CD4-positive, alpha-beta T cell treated with Interleukin-4 for 1 hour (primary cell): ENCODE data around the gene MUTYH.

ENCODE experiments used
- DNase-seq, 2 donors: peaks; one replicate each; pipeline ENCODE4 v3.0.0-alpha.2; 2020 to 2022

Gene MUTYH

GRCh38 chr1:45348966-45349677 lies 8.9 kb upstream of the MUTYH start:
- DNase-seq, result no peak

- no peak for DNase-seq
Measured at GRCh38 chr1:45348609-45348965, 8.3 kb upstream of the MUTYH start.

GRCh38 chr1:45348020-45348419 lies 7.8 kb upstream of the MUTYH start:
- no peak for DNase-seq

- DNase-seq, result no peak
Measured at GRCh38 chr1:45346473-45346872, 6.2 kb upstream of the MUTYH start.

GRCh38 chr1:45345014-45345413 lies 4.8 kb upstream of the MUTYH start:
- no peak for DNase-seq

- DNase-seq, result no peak
Measured at GRCh38 chr1:45344499-45344898, 4.3 kb upstream of the MUTYH start.

- peak in 1 of 2 donors; percentile 21 for DNase-seq
Measured at GRCh38 chr1:45340816-45341466, 701 bp upstream of the MUTYH start.

- no peak for DNase-seq
Measured at GRCh38 chr1:45337630-45338325, 2.5 kb downstream of the MUTYH start.

- DNase-seq, result no peak
Measured at GRCh38 chr1:45335855-45336324, 4.3 kb downstream of the MUTYH start.

- no peak for DNase-seq
Measured at GRCh38 chr1:45334308-45335245, 5.7 kb downstream of the MUTYH start.

GRCh38 chr1:45332346-45332720 lies 7.9 kb downstream of the MUTYH start:
- no peak for DNase-seq

GRCh38 chr1:45331436-45332345 lies 8.5 kb downstream of the MUTYH start:
- DNase-seq, result no peak

GRCh38 chr1:45329445-45329844 lies 10.8 kb downstream of the MUTYH start:
- DNase-seq, result no peak

GRCh38 chr1:45328680-45329079 lies 11.6 kb downstream of the MUTYH start:
- no peak for DNase-seq

- no peak for DNase-seq
Measured at GRCh38 chr1:45327644-45328515, 12.4 kb downstream of the MUTYH start.

- DNase-seq, result peak; percentile 52 to 56
Measured at GRCh38 chr1:45326627-45327623, 13.3 kb downstream of the MUTYH start, which contains the start of gene HPDL. TSS of gene HPDL (plus strand) at chr1:45326895. CDS start at chr1:45327149, 254 bp downstream.

- DNase-seq, result no peak
Measured at GRCh38 chr1:45325851-45326506, 14.3 kb downstream of the MUTYH start.

- DNase-seq, result no peak
Measured at GRCh38 chr1:45322486-45323040, 17.7 kb downstream of the MUTYH start.
